Keratinocyte (primary cell): Measurements from ENCODE around the gene CEP164. TPM values are rescaled to one million over a fixed set of nuclear protein-coding genes. Genes with fewer than 3 reads are reported as not detected.

Experiments
- DNase-seq: peaks from one replicate; pipeline ENCODE4 v3.0.0-alpha.2; 2011; ENCODE audit warnings: low read depth, missing footprints, low spot score
- FAIRE-seq: peaks from 2 replicates; lab custom pipeline; 2011; peaks lifted over from hg19 to GRCh38; lab: Jason Lieb, UNC
- H2AFZ ChIP-seq: 2 replicates; pipeline ENCODE4 v1.6.0; 2012; ENCODE audit warnings: low read length, control low read depth, inconsistent platforms; ENCODE audit not compliant: control insufficient read depth
- H3K27ac ChIP-seq: 2 replicates; pipeline ENCODE4 v1.5.1; 2011; ENCODE audit warnings: low read length; ENCODE audit not compliant: control insufficient read depth, insufficient read depth
- H3K27me3 ChIP-seq: 3 replicates; pipeline ENCODE4 v1.6.0; 2011; ENCODE audit warnings: low read length; ENCODE audit not compliant: control insufficient read depth, insufficient read depth; ENCODE audit errors: extremely low read depth
- H3K36me3 ChIP-seq, 2 experiments: 2 replicates in 1 of 2; 3 replicates in 1 of 2; pipeline ENCODE4 v1.5.1; 2011; ENCODE audit warnings: low read length in 2 of 2, mild to moderate bottlenecking in 1 of 2; ENCODE audit not compliant: control insufficient read depth in 2 of 2, insufficient read depth in 2 of 2; ENCODE audit errors: extremely low read depth in 1 of 2
- H3K4me1 ChIP-seq: 3 replicates; pipeline ENCODE4 v1.5.1; 2011; ENCODE audit warnings: low read length; ENCODE audit not compliant: control insufficient read depth, insufficient read depth; ENCODE audit errors: extremely low read depth
- H3K4me2 ChIP-seq: 3 replicates; pipeline ENCODE4 v1.6.0; 2011; ENCODE audit warnings: low read depth, low read length; ENCODE audit not compliant: control insufficient read depth, insufficient read depth; ENCODE audit errors: extremely low read depth
- H3K4me3 ChIP-seq, 3 experiments: fragments of 200-600 bp in 1 of 3; sonication (generic) in 1 of 3; 2 replicates in 2 of 3; 3 replicates in 1 of 3; pipeline ENCODE4 v1.5.1; 2011 to 2016; ENCODE audit warnings: low read length in 3 of 3, mild to moderate bottlenecking in 3 of 3, control low read depth in 2 of 3, inconsistent platforms in 1 of 3, low read depth in 1 of 3, mixed read lengths in 1 of 3, mixed run types in 1 of 3, moderate library complexity in 1 of 3; ENCODE audit not compliant: control insufficient read depth in 2 of 3, insufficient read depth in 2 of 3; ENCODE audit errors: extremely low read depth in 1 of 3
- H3K79me2 ChIP-seq: 2 replicates; pipeline ENCODE4 v1.6.0; 2012; ENCODE audit warnings: low read length; ENCODE audit not compliant: control insufficient read depth, insufficient read depth
- H3K9ac ChIP-seq: 3 replicates; pipeline ENCODE4 v1.6.0; 2011; ENCODE audit warnings: low read length; ENCODE audit not compliant: control insufficient read depth, insufficient read depth; ENCODE audit errors: extremely low read depth
- H3K9me1 ChIP-seq: 3 replicates; pipeline ENCODE4 v1.6.0; 2011; ENCODE audit warnings: low read length; ENCODE audit not compliant: control insufficient read depth, insufficient read depth; ENCODE audit errors: extremely low read depth
- H3K9me3 ChIP-seq: 2 replicates; pipeline ENCODE4 v1.5.1; 2012; ENCODE audit warnings: low read depth, low read length; ENCODE audit not compliant: control insufficient read depth
- H4K20me1 ChIP-seq: 3 replicates; pipeline ENCODE4 v1.6.0; 2011; ENCODE audit warnings: low read length; ENCODE audit not compliant: control insufficient read depth, insufficient read depth; ENCODE audit errors: extremely low read depth
- EZH2 ChIP-seq: IDR thresholded peaks from one replicate; pipeline ENCODE4 v1.6.1; 2012; ENCODE audit warnings: inconsistent platforms, mild to moderate bottlenecking, low read length, moderate library complexity
- dilution Hi-C: fragments of 300-500 bp; cut with MboI; formaldehyde crosslinking; loops from one replicate; pipeline ENCODE4 v1.7.0; 2020; ENCODE audit warnings: low sequenced_read_pairs; ENCODE audit not compliant: extremely low pct_ligation_motif_present
- polyA plus RNA-seq, 5 experiments: library from polyadenylated mRNA; depleted of rRNA in 3 of 5; stranded (reverse) in 3 of 5; stranded (forward) in 1 of 5; unstranded in 1 of 5; fragments of >200 nt; gene quantifications; 1 replicate in 1 of 5; 2 replicates in 3 of 5; 3 replicates in 1 of 5; pipeline versions ENCODE4 v1.2.1 to v1.2.3, GENCODE V29; 2011 to 2012; ENCODE audit warnings: missing spikeins in 2 of 5, low read depth in 1 of 5, low replicate concordance in 1 of 5
- TF ChIP-seq, protein P1 (sequence below), 3 experiments: IDR thresholded peaks in 1 of 3; conservative IDR thresholded peaks in 1 of 3; optimal IDR thresholded peaks in 1 of 3; 2 replicates in 2 of 3; 3 replicates in 1 of 3; pipeline versions ENCODE3 to v1.5.1; 2011; ENCODE audit warnings: low read length in 3 of 3, mild to moderate bottlenecking in 3 of 3, moderate library complexity in 2 of 3, control low read depth in 1 of 3, inconsistent platforms in 1 of 3; ENCODE audit not compliant: insufficient read depth in 2 of 3; ENCODE audit errors: extremely low read depth in 1 of 3

Gene CEP164
- polyA plus RNA-seq, 1 donor (not counting 4 experiments of a cell fraction or from before 2014, with no cell fraction given) = 15.1 TPM

DNA sequence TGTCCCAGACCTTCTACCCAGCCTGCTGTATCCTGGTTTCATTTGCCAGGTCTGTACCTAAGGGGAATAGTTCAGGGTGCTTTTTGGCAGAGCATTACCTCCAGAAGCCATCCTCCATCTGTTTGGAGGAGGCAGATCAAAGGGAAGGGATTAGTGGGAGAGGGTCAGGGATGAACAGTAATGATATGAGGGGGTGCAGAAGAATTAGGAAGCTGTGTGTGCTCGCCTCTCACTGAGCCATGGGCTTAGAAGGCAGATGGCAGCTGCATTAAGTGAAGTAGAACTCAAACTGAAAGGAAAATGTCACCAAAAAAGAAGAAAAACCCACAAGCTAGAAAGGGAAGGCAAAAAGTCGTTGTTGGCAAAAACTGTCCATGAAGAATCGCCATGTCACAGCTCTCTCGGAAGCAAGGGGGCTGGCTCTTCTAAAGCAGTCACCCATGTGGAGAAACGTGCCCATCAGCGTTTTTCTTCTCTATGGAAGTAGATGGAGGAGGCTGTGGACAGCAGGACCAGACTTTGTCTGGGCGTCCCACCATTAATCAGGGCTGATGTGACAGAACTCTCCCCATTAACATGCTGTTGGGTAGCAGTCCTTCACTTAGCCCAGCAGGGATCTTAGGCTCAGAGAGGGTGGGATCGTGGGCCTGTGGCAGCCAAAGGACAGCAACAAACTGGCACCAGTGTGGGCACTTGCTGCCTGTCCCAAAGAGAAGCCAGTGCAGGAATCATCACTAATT is 46.8 kb downstream of the CEP164 start:
- no peaks in the 10 kb centered on the region for H4K20me1 ChIP-seq
- H3K27ac ChIP-seq = no peak overlapping the region
- H3K79me2 ChIP-seq = no peaks in the 10 kb centered on the region
- H2AFZ ChIP-seq = no peak overlapping the region
- H3K9ac ChIP-seq = no peak overlapping the region
- no peak overlapping the region for H3K4me3 ChIP-seq
- TF ChIP-seq EZH2 = no peak
- TF ChIP-seq, protein P1, sequence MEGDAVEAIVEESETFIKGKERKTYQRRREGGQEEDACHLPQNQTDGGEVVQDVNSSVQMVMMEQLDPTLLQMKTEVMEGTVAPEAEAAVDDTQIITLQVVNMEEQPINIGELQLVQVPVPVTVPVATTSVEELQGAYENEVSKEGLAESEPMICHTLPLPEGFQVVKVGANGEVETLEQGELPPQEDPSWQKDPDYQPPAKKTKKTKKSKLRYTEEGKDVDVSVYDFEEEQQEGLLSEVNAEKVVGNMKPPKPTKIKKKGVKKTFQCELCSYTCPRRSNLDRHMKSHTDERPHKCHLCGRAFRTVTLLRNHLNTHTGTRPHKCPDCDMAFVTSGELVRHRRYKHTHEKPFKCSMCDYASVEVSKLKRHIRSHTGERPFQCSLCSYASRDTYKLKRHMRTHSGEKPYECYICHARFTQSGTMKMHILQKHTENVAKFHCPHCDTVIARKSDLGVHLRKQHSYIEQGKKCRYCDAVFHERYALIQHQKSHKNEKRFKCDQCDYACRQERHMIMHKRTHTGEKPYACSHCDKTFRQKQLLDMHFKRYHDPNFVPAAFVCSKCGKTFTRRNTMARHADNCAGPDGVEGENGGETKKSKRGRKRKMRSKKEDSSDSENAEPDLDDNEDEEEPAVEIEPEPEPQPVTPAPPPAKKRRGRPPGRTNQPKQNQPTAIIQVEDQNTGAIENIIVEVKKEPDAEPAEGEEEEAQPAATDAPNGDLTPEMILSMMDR (optimal IDR thresholded peaks at IDR 0.05 in 1 of 3, IDR thresholded peaks at IDR 0.05 in 1 of 3, conservative IDR thresholded peaks at IDR 0.05 in 1 of 3; ENCODE audit: extremely low read depth in 1 of 3, insufficient read depth in 2 of 3, low read length in 3 of 3) = no peak
- no peaks in the 10 kb centered on the region for H3K9me1 ChIP-seq
- FAIRE-seq (no peak), DNase-seq (no peak)
- H3K27me3 ChIP-seq = no peaks in the 10 kb centered on the region
- H3K4me2 ChIP-seq = no peak overlapping the region
- dilution Hi-C loops = no loop called here
- no peaks in the 10 kb centered on the region for H3K9me3 ChIP-seq
- H3K4me1 ChIP-seq = peaks cover 9% of the 10 kb centered on the region
- H3K36me3 ChIP-seq = peaks cover 25 to 39% of the 10 kb centered on the region in 2 experiments

DNA sequence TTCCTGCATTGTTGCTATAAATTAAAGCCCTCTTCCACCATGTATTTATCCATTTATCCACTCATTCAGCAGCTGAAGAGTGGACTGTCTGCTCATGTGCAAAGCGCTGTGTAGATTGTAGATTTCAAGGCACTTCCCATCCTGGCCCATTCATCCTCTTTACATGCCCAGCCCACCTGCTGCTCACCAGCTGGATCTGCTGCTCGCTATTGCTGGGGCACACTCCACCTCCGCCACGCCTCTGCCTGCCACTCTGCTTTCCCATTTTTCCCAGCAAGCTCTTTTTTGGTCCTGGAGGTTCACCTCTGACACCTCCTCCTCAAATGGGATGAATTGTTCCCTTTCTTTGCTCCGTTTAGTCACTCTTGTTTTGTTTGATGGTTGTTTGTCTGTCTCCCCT is 48.3 kb downstream of the CEP164 start:
- H2AFZ ChIP-seq = no peak overlapping the region
- H3K4me2 ChIP-seq = no peak overlapping the region
- no peaks in the 10 kb centered on the region for H3K9me1 ChIP-seq
- H3K4me3 ChIP-seq = no peak overlapping the region
- peaks cover 9% of the 10 kb centered on the region for H3K4me1 ChIP-seq
- FAIRE-seq (no peak), DNase-seq (no peak)
- H3K79me2 ChIP-seq = no peaks in the 10 kb centered on the region
- no peak overlapping the region for H3K9ac ChIP-seq
- H4K20me1 ChIP-seq = no peaks in the 10 kb centered on the region
- dilution Hi-C loops = no loop called here
- no peaks in the 10 kb centered on the region for H3K27me3 ChIP-seq
- TF ChIP-seq EZH2 = no peak
- TF ChIP-seq, protein P1 (optimal IDR thresholded peaks at IDR 0.05 in 1 of 3, IDR thresholded peaks at IDR 0.05 in 1 of 3, conservative IDR thresholded peaks at IDR 0.05 in 1 of 3; ENCODE audit: extremely low read depth in 1 of 3, insufficient read depth in 2 of 3, low read length in 3 of 3) = no peak
- H3K27ac ChIP-seq = no peak overlapping the region
- H3K36me3 ChIP-seq = peaks cover 27 to 36% of the 10 kb centered on the region in 2 experiments
- no peaks in the 10 kb centered on the region for H3K9me3 ChIP-seq
